ENCODE results near the gene APRT. TPM values are rescaled to one million over a fixed set of nuclear protein-coding genes. Genes with fewer than 3 reads are reported as not detected.
"Not testable (repeated sequence)": the region's sequence is repeated elsewhere in the genome, so short reads cannot be mapped to it uniquely, and the experiment has no call there.

Gene APRT
- total RNA-seq, 2 experiments from 2014 or later, result 140 to 141 TPM

GRCh38 chr16:88772871-88773811, 38.6 kb downstream of the APRT start:
- ChIA-PET POLR2A (no interaction called here), CTCF (interaction anchor here (1.2 kb wide), 1 partner anchor 30 kb away, joined by 4 read pairs; no protein-coding TSS in a partner anchor)
- no peaks in the 10 kb centered on the region for H3K27me3 Mint-ChIP-seq (ENCODE audit: low read depth)
- H3K9me3 Mint-ChIP-seq (ENCODE audit: insufficient read depth), result no peaks in the 10 kb centered on the region
- peaks cover 26% of the 10 kb centered on the region for H3K4me1 Mint-ChIP-seq (ENCODE audit: low read depth)
- DNase-seq (no peak), ATAC-seq (no peak)
- H3K27ac Mint-ChIP-seq, result no peak overlapping the region
- H3K36me3 Mint-ChIP-seq (ENCODE audit: low read depth), result peaks cover 6% of the 10 kb centered on the region
- no peak overlapping the region for H3K4me3 Mint-ChIP-seq

GRCh38 chr16:88771781-88772180, 39.9 kb downstream of the APRT start:
- H3K27ac Mint-ChIP-seq; H3K4me3 Mint-ChIP-seq; H3K9me3 Mint-ChIP-seq (ENCODE audit: insufficient read depth); H3K27me3 Mint-ChIP-seq (ENCODE audit: low read depth); CTCF ChIA-PET; DNase-seq; POLR2A ChIA-PET; H3K36me3 Mint-ChIP-seq (ENCODE audit: low read depth); ATAC-seq: not testable (repeated sequence)
- H3K4me1 Mint-ChIP-seq (ENCODE audit: low read depth), result peaks cover 33% of the 10 kb centered on the region

DNA sequence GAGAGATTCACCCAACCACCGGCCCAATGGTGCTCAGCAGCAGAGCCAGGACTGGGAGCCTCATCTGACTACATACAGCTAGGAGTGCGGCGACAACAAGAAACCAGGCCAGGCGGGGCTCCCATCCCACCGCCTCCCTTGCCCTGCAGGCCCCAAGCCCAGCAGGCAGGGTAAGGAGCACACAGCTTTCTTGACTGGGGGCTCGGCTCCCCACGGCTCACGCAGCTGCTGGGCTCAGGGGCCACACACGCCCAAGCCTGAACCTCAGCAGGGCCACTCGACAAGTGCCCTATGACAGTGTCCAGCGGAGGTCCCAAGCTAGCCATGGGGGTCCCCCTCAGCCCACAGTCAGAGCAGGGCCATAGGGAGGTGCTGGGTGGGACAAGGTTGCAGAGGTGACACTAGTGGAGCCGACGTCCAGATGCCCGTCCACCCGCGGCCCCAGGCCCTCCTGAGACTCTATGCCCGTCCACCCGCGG, 40.4 kb downstream of the APRT start:
- H3K4me1 Mint-ChIP-seq (ENCODE audit: low read depth), result peaks cover 33% of the 10 kb centered on the region
- peak overlapping the region; percentile 43 for H3K27ac Mint-ChIP-seq
- DNase-seq (no peak), ATAC-seq (no peak)
- peaks cover 4% of the 10 kb centered on the region for H3K36me3 Mint-ChIP-seq (ENCODE audit: low read depth)
- no peaks in the 10 kb centered on the region for H3K27me3 Mint-ChIP-seq (ENCODE audit: low read depth)
- no peak overlapping the region for H3K4me3 Mint-ChIP-seq
- H3K9me3 Mint-ChIP-seq (ENCODE audit: insufficient read depth), result no peaks in the 10 kb centered on the region
- ChIA-PET CTCF (no interaction called here), POLR2A (interaction anchor here (0.7 kb wide), 1 partner anchor 10 kb away, joined by 3 read pairs; no protein-coding TSS in a partner anchor)

DNA sequence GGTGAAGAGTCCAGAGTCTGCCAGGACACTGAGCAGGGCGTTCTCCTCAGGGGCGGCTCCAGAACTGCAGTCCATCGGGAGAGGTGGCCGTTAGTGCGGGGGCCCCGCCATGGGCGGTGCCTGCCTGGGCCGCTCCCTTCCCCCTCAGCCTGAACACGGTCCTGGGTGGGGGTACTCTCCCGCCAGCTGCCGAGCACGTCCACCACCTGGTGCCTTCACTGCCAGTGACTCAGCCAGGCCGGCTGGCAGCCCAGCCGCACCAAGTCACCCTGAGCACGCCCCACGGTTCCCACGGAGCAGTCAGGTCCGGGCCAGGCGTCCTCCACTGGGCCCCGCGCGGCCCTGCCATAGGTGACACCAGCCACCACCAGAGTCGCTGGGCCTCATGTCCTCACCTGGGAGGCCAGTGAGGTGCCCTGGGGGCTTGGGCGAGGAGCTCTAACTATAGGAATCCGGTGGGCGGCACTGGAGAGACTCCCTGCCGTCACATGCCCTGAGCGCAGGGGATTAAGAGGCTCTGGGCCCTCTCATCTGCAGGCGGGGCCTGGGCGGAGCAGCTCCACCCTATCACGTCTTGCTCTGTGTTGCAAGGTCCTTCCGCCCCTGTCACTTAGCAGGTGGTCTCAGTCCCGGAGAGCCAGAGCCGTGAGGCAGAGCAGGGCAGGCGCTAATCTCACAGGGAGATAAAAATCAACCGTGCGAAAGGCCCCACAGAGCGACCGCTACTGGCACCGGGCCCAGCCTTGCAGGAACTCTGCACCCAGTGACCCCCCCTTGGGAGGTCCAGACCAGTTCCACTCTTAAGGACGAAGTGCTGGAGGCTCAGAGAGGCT, 41.1 kb downstream of the APRT start:
- peak; percentile 24 for ATAC-seq
- peak overlapping the region; percentile 43 for H3K27ac Mint-ChIP-seq
- CTCF ChIA-PET, result no interaction called here

GRCh38 chr16:88769617-88770460, 41.9 kb downstream of the APRT start:
- Mint-ChIP-seq H3K27me3 (ENCODE audit: low read depth) (no peaks in the 10 kb centered on the region), H3K36me3 (ENCODE audit: low read depth) (peaks cover 5% of the 10 kb centered on the region), H3K9me3 (ENCODE audit: insufficient read depth) (no peaks in the 10 kb centered on the region), H3K27ac (no peak overlapping the region), H3K4me3 (no peak overlapping the region), H3K4me1 (ENCODE audit: low read depth) (peaks cover 38% of the 10 kb centered on the region)
- peak; percentile 64 for ATAC-seq
- CTCF ChIA-PET, result interaction anchor here (0.7 kb wide), 1 partner anchor 29 kb away, joined by 3 read pairs; no protein-coding TSS in a partner anchor
- peak; percentile 51 for DNase-seq
- POLR2A ChIA-PET, result interaction anchor here (0.6 kb wide), 1 partner anchor 183 kb away, joined by 3 read pairs; no protein-coding TSS in a partner anchor

More for the DNA sequence above, 41.1 kb downstream of the APRT start:
- POLR2A ChIA-PET, result interaction anchor here (0.6 to 0.7 kb wide), 2 partner anchors 11 to 184 kb away, joined by 3 read pairs; no protein-coding TSS in a partner anchor
- DNase-seq, result peak; percentile 45
- Mint-ChIP-seq H3K9me3 (ENCODE audit: insufficient read depth) (no peaks in the 10 kb centered on the region), H3K4me3 (no peak overlapping the region), H3K36me3 (ENCODE audit: low read depth) (peaks cover 5% of the 10 kb centered on the region), H3K4me1 (ENCODE audit: low read depth) (peaks cover 38% of the 10 kb centered on the region), H3K27me3 (ENCODE audit: low read depth) (no peaks in the 10 kb centered on the region)

- ChIA-PET POLR2A (no interaction called here), CTCF (no interaction called here)
- DNase-seq, result no peak
- Mint-ChIP-seq H3K27me3 (ENCODE audit: low read depth) (no peaks in the 10 kb centered on the region), H3K9me3 (ENCODE audit: insufficient read depth) (no peaks in the 10 kb centered on the region), H3K36me3 (ENCODE audit: low read depth) (peaks cover 7% of the 10 kb centered on the region), H3K27ac (no peak overlapping the region), H3K4me3 (no peak overlapping the region), H3K4me1 (ENCODE audit: low read depth) (peaks cover 38% of the 10 kb centered on the region)
- ATAC-seq, result no peak
Observed at GRCh38 chr16:88768071-88768783, 43.5 kb downstream of the APRT start.

GRCh38 chr16:88767546-88768070, 44.1 kb downstream of the APRT start:
- Mint-ChIP-seq H3K9me3 (ENCODE audit: insufficient read depth) (no peaks in the 10 kb centered on the region), H3K4me1 (ENCODE audit: low read depth) (peaks cover 38% of the 10 kb centered on the region), H3K27ac (no peak overlapping the region), H3K36me3 (ENCODE audit: low read depth) (peaks cover 7% of the 10 kb centered on the region), H3K4me3 (no peak overlapping the region), H3K27me3 (ENCODE audit: low read depth) (no peaks in the 10 kb centered on the region)
- ATAC-seq, result no peak
- DNase-seq, result no peak
- CTCF ChIA-PET, result no interaction called here
- POLR2A ChIA-PET, result no interaction called here

GRCh38 chr16:88766975-88767374, 44.8 kb downstream of the APRT start:
- Mint-ChIP-seq H3K9me3 (ENCODE audit: insufficient read depth) (no peaks in the 10 kb centered on the region), H3K4me3 (no peak overlapping the region), H3K36me3 (ENCODE audit: low read depth) (peaks cover 7% of the 10 kb centered on the region), H3K27ac (peak overlapping the region; percentile 54), H3K4me1 (ENCODE audit: low read depth) (peaks cover 38% of the 10 kb centered on the region), H3K27me3 (ENCODE audit: low read depth) (no peaks in the 10 kb centered on the region)
- no peak for ATAC-seq
- POLR2A ChIA-PET, result no interaction called here
- CTCF ChIA-PET, result interaction anchor here (1.2 kb wide), 1 partner anchor 13 kb away, joined by 4 read pairs; no protein-coding TSS in a partner anchor
- DNase-seq, result no peak

GRCh38 chr16:88764913-88765349, 46.8 kb downstream of the APRT start:
- Mint-ChIP-seq H3K36me3 (ENCODE audit: low read depth) (peaks cover 7% of the 10 kb centered on the region), H3K9me3 (ENCODE audit: insufficient read depth) (no peaks in the 10 kb centered on the region), H3K27me3 (ENCODE audit: low read depth) (no peaks in the 10 kb centered on the region), H3K4me3 (no peak overlapping the region), H3K4me1 (ENCODE audit: low read depth) (peaks cover 26% of the 10 kb centered on the region), H3K27ac (no peak overlapping the region)
- CTCF ChIA-PET, result interaction anchor here (0.7 kb wide), 1 partner anchor 22 kb away, joined by 3 read pairs; no protein-coding TSS in a partner anchor
- DNase-seq, result no peak
- ATAC-seq, result no peak
- POLR2A ChIA-PET, result no interaction called here

GRCh38 chr16:88764080-88764479, 47.6 kb downstream of the APRT start:
- Mint-ChIP-seq H3K36me3 (ENCODE audit: low read depth) (peaks cover 7% of the 10 kb centered on the region), H3K4me1 (ENCODE audit: low read depth) (peaks cover 25% of the 10 kb centered on the region), H3K27ac (no peak overlapping the region), H3K9me3 (ENCODE audit: insufficient read depth) (no peaks in the 10 kb centered on the region), H3K4me3 (no peak overlapping the region), H3K27me3 (ENCODE audit: low read depth) (no peaks in the 10 kb centered on the region)
- CTCF ChIA-PET, result interaction anchor here (0.7 kb wide), 1 partner anchor 21 kb away, joined by 3 read pairs; no protein-coding TSS in a partner anchor
- no peak for DNase-seq
- POLR2A ChIA-PET, result interaction anchor here (0.6 kb wide), 1 partner anchor 61 kb away, joined by 3 read pairs; no protein-coding TSS in a partner anchor
- ATAC-seq, result no peak

Data from activated CD8-positive, alpha-beta T cell treated with anti-CD3 and anti-CD28 coated beads, Interleukin-2, amount 10 ng/mL, durations not matched to agents 7 days and 5 days (primary cell).